Middle frontal gyrus (tissue), 1 donor: ENCODE data around the gene DNALI1.
"Not testable (repeated sequence)": the region's sequence is repeated elsewhere in the genome, so short reads cannot be mapped to it uniquely, and the experiment has no call there.

Experiments
- DNase-seq: peaks from one replicate; pipeline ENCODE4 v3.0.0-alpha.2; 2015; ENCODE audit warnings: low spot score; ENCODE audit errors: extremely low spot score

The DNALI1 gene

GRCh38 chr1:37553927-37554808, 2.6 kb upstream of the DNALI1 start, which contains the start of gene SNIP1:
Gene SNIP1 (minus strand): TSS chr1:37554293. CDS start chr1:37554229, 64 bp downstream.
- DNase-seq: peak; percentile 92

- no peak for DNase-seq
These were observed 662 bp downstream of the DNALI1 start for GRCh38 chr1:37557402-37557801.

DNA sequence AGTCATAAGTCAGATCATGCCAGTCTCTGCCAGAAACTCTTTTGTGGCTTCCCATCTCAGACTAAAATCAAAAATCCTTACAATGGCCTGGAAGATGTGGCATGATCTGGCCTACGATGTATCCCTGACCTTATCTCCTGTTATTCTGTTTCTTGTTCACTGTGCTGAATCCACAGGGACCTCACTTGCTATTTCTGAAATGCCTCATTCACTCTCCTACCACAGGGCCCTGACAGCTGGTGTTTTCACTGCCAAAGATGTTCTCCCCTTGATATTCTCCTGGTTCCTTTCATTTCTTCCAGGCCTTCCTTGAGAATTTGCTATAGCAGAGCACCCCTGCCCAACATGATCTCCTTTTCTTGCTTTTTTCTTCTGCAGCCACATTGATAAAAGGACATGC, 1.7 kb downstream of the DNALI1 start:
- no peak for DNase-seq

DNA sequence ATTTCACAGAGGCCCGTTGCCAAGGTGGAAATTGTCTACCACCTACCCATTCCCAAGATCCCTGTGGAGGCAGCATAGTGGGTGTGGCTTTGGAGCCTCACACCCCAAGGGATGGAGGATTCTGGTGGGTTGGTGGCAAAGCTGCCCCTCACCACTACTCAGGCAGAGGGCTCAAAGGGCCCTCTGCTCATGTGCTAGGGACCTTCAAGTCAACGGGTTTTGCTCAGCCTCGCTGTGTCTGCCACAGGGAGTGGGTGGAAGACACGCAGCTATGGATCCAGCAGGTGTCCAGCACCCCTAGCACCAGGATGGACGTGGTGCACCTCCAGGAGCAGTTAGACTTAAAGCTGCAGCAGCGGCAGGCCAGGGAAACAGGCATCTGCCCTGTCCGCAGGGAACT, 2.3 kb downstream of the DNALI1 start:
- no peak for DNase-seq

GRCh38 chr1:37559957-37560379, 3.2 kb downstream of the DNALI1 start:
- DNase-seq: not testable (repeated sequence)

DNA sequence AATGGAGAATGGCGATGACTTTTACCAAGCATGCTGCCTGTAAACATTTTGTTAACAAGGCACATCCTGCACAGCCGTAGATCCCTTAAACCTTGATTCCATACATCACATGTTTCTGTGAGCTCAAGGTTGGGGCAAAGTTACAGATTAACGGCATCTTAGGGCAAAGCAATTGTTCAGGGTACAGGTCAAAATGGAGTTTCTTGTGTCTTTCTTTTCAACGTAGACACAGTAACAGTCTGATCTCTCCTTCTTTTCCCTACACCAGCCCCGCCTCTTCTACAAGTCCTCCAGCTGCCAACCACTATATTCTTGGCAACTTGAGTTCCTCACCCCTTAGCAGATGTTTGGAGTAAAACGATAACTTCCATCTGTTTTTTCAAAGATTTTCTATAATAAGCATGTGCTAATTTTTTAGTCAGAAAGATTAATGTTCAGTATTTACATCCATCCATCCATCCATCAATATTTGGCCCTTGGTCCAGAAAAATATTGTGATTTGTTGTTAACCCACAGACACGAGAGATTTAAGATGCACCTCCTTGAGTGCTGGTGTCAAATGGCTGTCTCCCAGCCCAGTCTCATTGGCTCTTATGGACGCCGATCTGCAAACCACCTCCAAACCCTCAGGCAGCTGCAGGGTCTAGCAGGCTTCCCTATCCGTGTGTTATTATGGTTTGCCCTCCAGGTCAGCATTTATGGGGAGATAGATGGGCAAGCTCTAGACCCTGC, 3.8 kb downstream of the DNALI1 start:
- DNase-seq: no peak

DNA sequence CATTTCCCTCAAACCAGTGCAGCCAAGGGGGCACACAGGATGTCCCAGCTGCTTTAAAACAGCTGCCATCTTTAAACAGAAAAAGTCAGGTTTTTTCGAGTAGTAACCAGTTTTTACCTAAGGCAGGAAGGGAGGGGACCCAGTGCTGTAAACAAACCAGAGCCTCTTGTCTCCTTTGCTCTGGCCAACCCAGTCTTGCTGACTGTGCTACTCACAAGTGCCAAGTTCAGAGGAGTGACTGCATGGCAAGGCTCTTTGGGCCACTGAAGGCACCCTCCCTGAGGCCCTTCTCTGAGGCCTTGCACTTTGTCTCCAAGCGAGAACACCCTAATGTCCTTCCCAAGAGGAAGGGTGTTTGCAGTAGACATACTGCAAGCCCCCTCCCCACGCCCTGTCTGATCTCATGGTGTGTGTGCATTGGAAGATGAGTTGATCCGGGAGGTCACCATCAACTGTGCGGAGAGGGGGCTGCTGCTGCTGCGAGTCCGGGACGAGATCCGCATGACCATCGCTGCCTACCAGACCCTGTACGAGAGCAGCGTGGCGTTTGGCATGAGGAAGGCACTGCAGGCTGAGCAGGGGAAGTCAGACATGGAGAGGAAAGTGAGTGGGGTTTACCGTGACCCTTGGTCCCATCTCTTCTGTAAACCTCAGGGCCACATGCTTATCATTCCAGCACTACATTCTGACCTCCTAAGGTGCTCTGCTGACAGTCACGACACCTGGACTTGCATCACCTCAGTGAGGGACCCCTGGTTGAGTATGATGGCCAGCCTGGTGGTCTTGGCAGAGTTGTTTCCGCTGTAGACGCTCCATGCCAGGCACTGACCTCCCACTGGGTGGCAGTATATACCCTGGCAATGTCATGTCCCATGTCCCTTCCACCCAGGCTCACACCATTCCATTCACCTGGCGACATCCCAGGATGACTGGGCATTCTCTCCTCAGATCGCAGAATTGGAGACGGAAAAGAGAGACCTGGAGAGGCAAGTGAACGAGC, 4.7 kb downstream of the DNALI1 start:
- DNase-seq: no peak

GRCh38 chr1:37562984-37563383, 6.2 kb downstream of the DNALI1 start:
- DNase-seq: no peak

GRCh38 chr1:37564892-37565291, 8.2 kb downstream of the DNALI1 start:
- DNase-seq: no peak

DNA sequence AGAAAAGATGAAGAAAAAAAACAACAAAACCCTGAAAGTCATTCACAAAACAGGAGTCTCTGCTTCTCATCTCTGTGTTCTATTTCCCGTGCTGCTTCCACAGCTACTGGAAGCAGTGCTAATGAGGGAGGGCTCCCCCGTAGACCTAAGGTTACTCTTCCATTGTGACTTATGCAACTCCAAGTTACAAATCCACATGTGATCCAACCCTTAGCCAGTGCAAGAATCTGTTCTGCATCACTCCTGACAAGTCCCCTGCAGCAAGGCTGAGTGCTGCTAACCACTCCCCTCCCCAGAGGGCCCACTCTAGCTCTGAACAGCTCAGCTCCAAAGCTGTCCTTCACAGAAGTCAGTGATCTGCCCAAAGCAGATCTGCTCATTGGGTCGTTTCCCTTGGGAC, 10.3 kb downstream of the DNALI1 start:
- DNase-seq: no peak

DNA sequence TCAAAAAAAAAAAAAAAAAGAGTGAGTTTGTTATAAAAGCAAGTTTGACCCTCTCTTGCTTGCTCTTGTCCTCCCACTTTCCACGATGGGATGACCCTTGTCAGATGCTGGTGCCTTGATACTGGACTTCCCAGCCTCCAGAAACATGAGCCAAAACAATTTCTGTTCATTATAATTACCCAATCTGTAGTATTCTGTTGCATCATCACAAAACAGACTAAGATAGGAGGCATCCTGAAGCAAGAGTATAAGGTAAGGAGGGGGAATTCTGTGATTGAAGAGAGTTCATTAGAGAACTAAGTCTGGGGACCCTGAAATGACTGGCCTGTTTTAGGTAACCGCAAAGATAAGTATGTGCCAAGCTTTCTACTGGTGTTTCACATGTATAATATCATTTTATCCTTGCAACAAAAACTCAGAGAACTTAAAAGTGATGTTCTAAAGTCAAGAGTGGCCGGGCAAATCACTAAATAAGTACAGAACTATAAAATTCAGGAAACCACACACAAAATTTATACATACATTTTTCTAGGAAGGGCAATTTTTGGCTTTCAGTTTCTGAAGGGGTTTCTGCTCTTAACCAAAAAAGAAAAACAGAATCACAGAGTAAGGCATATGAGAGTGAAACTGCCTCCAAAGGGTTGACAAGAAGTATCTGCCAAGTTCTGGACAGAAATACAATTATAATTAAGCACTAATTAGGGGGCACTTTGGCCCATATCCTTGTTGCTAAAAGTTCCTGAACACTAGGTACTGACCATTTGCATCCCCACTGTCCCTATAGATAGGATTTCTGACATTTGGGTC, 14.0 kb downstream of the DNALI1 start:
- no peak for DNase-seq

GRCh38 chr1:37574834-37575480, 18.2 kb downstream of the DNALI1 start:
- no peak for DNase-seq

- no peak for DNase-seq
These were observed 19.0 kb downstream of the DNALI1 start for GRCh38 chr1:37575692-37576091.

DNA sequence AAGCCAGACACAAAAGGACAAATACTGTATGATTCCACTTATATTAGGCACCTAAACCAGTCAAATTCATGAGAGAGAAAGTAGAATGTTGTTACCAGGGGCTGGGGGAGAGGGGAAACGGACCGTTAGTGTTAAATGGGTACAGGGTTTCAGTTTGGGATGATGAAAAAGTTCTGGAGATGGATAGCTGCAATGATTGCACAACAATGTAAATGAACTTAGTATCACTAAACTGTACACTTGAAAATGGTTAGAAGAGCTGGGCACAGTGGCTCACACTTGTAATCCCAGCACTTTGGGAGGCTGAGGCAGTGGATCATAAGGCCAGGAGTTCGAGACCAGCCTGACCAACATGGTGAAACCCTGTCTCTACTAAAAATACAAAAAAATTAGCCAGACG, 27.8 kb downstream of the DNALI1 start:
- DNase-seq: not testable (repeated sequence)

GRCh38 chr1:37588939-37589338, 32.2 kb downstream of the DNALI1 start:
- no peak for DNase-seq

- no peak for DNase-seq
These were observed 37.0 kb downstream of the DNALI1 start for GRCh38 chr1:37593726-37594125.

- DNase-seq: peak; percentile 94
These were observed 38.9 kb downstream of the DNALI1 start, which contains the start of gene GNL2 for GRCh38 chr1:37595440-37596181. Gene GNL2 (minus strand): TSS chr1:37595937. CDS start chr1:37595822, 115 bp downstream.

DNA sequence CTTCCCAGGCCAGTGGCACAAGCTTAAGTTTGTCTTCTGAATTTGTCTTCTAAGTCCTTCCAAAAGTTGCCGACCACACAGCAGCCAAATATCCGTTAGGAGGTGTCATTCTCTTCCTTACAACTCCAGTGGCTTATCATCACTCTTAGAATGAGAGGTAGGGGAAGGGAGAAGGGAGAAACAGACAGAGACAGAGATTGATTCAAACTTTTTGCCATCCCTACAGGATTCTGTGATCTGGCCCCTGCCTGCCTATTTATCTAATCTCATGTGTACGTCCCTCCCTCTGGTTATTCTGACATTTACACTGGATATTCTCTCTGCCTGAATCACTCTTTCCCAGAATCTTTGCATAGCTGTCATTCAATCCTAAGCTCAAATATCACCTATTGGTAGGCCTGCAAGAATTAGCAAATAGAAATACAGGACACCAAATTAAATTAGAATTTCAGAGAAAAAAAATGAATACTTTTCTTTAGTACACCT, 39.5 kb downstream of the DNALI1 start:
- no peak for DNase-seq

DNA sequence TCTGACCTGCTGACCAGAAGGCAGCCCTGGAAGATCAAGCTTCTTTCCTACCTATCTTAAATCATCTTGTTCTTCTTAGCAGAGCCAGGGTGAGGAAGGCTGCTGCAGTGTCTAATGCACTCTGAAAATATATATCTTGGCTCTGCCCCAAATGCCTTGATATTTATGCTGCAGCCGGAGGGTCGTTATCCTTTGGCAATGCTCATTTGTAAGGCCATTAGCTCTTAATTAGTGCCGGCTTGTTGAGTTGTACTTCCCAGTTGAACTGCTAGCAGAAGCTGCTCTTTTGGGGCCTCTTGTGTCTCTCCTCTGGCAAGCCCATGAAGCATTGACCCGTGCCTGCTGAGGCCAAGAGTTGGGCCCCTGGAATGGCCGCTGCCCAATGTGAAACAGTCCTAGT, 43.2 kb downstream of the DNALI1 start:
- no peak for DNase-seq
